SK-N-SH treated with all-trans-retinoic acid at 6 μM for 48 hours (cell line): ENCODE results near the gene RTN4RL1.

ENCODE experiments used
- ATAC-seq: fragments of 200-7000 bp; cut with Tn5 transposase; 3 replicates; pipeline ENCODE4 v1.9.1; 2020; ENCODE audit warnings: mild to moderate bottlenecking, moderate library complexity
- ARNTL ChIP-seq: fragments of 450-650 bp; formaldehyde crosslinking; IDR thresholded peaks from 2 replicates; pipeline ENCODE4 v1.5.0; 2020; ENCODE audit warnings: low read depth, mild to moderate bottlenecking, moderate library complexity, borderline replicate concordance
- BACH2 ChIP-seq: fragments of 250-450 bp; sonication (Bioruptor Pico); IDR thresholded peaks from 2 replicates; pipeline ENCODE4 v1.9.0; 2021; ENCODE audit warnings: mild to moderate bottlenecking, borderline replicate concordance
- ESRRG ChIP-seq: fragments of 250-450 bp; sonication (Bioruptor Pico); IDR thresholded peaks from 2 replicates; pipeline ENCODE4 v1.6.1; 2021; ENCODE audit warnings: mild to moderate bottlenecking
- ISL1 ChIP-seq: fragments of 250-450 bp; sonication (Bioruptor Pico); IDR thresholded peaks from 2 replicates; pipeline ENCODE4 v2.1.2; 2022; ENCODE audit warnings: mild to moderate bottlenecking, moderate library complexity
- OSR1 ChIP-seq: fragments of 250-450 bp; sonication (Bioruptor Pico); IDR thresholded peaks from 2 replicates; pipeline ENCODE4 v1.8.0; 2022; ENCODE audit warnings: moderate library complexity, mild to moderate bottlenecking, inconsistent platforms
- POU6F1 ChIP-seq: fragments of 250-450 bp; sonication (Bioruptor Pico); IDR thresholded peaks from 2 replicates; pipeline ENCODE4 v1.8.0; 2021; ENCODE audit warnings: low read depth, mild to moderate bottlenecking, moderate library complexity, borderline replicate concordance
- PPARA ChIP-seq: fragments of 250-450 bp; sonication (Bioruptor Pico); IDR thresholded peaks from 2 replicates; pipeline ENCODE4 v1.5.0; 2020; ENCODE audit warnings: mild to moderate bottlenecking, borderline replicate concordance
- SNAI2 ChIP-seq: fragments of 250-450 bp; sonication (Bioruptor Pico); IDR thresholded peaks from 2 replicates; pipeline ENCODE4 v1.5.0; 2020; ENCODE audit warnings: mild to moderate bottlenecking, moderate library complexity
- TCF4 ChIP-seq: fragments of 250-450 bp; sonication (Bioruptor Pico); IDR thresholded peaks from 2 replicates; pipeline ENCODE4 v1.8.0; 2021; ENCODE audit warnings: mild to moderate bottlenecking, moderate library complexity, borderline replicate concordance
- TOX ChIP-seq: fragments of 250-450 bp; sonication (Bioruptor Pico); IDR thresholded peaks from 2 replicates; pipeline ENCODE4 v1.8.0; 2021; ENCODE audit warnings: mild to moderate bottlenecking, moderate library complexity, borderline replicate concordance
- TSHZ2 ChIP-seq: fragments of 250-450 bp; sonication (Bioruptor Pico); IDR thresholded peaks from 2 replicates; pipeline ENCODE4 v1.5.0; 2020; ENCODE audit warnings: mild to moderate bottlenecking, moderate library complexity
- ZC3H10 ChIP-seq: fragments of 250-450 bp; sonication (Bioruptor Pico); IDR thresholded peaks from 2 replicates; pipeline ENCODE4 v1.5.1; 2021; ENCODE audit warnings: mild to moderate bottlenecking, moderate library complexity
- ZFP30 ChIP-seq: fragments of 450-650 bp; formaldehyde crosslinking; IDR thresholded peaks from 2 replicates; pipeline ENCODE4 v1.5.0; 2022; ENCODE audit warnings: mild to moderate bottlenecking, moderate library complexity
- ZNF565 ChIP-seq: fragments of 450-650 bp; formaldehyde crosslinking; conservative IDR thresholded peaks from 2 replicates; pipeline ENCODE4 v1.5.0; 2020; ENCODE audit warnings: low read depth, mild to moderate bottlenecking, moderate library complexity
- ZNF70 ChIP-seq: fragments of 450-650 bp; formaldehyde crosslinking; IDR thresholded peaks from 2 replicates; pipeline ENCODE4 v1.5.0; 2020; ENCODE audit warnings: mild to moderate bottlenecking, moderate library complexity
- ZNF8 ChIP-seq: fragments of 450-650 bp; formaldehyde crosslinking; IDR thresholded peaks from 2 replicates; pipeline ENCODE4 v1.5.0; 2020; ENCODE audit warnings: mild to moderate bottlenecking, moderate library complexity
- TF ChIP-seq, protein P1 (sequence below): fragments of 250-450 bp; sonication (Bioruptor Pico); IDR thresholded peaks from 2 replicates; pipeline ENCODE4 v1.5.1; 2021; ENCODE audit warnings: mild to moderate bottlenecking, moderate library complexity
- TF ChIP-seq, protein P2 (sequence below): fragments of 250-450 bp; sonication (Bioruptor Pico); IDR thresholded peaks from 2 replicates; pipeline ENCODE4 v1.8.0; 2020; ENCODE audit warnings: mild to moderate bottlenecking, moderate library complexity, borderline replicate concordance
- TF ChIP-seq, protein P3 (sequence below): fragments of 250-450 bp; sonication (Bioruptor Pico); IDR thresholded peaks from 2 replicates; pipeline ENCODE4 v1.5.1; 2020; ENCODE audit warnings: low read depth, mild to moderate bottlenecking, moderate library complexity

Gene RTN4RL1

GRCh38 chr17:1953831-1954230 is 71.3 kb downstream of the RTN4RL1 start:
- no peak; the same call in 2 of the 3 replicates for ATAC-seq
- TF ChIP-seq, protein P1, sequence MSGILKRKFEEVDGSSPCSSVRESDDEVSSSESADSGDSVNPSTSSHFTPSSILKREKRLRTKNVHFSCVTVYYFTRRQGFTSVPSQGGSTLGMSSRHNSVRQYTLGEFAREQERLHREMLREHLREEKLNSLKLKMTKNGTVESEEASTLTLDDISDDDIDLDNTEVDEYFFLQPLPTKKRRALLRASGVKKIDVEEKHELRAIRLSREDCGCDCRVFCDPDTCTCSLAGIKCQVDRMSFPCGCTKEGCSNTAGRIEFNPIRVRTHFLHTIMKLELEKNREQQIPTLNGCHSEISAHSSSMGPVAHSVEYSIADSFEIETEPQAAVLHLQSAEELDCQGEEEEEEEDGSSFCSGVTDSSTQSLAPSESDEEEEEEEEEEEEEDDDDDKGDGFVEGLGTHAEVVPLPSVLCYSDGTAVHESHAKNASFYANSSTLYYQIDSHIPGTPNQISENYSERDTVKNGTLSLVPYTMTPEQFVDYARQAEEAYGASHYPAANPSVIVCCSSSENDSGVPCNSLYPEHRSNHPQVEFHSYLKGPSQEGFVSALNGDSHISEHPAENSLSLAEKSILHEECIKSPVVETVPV (CRISPR knock-in tag) = no peak

- no peak for ATAC-seq
- TF ChIP-seq, protein P2, sequence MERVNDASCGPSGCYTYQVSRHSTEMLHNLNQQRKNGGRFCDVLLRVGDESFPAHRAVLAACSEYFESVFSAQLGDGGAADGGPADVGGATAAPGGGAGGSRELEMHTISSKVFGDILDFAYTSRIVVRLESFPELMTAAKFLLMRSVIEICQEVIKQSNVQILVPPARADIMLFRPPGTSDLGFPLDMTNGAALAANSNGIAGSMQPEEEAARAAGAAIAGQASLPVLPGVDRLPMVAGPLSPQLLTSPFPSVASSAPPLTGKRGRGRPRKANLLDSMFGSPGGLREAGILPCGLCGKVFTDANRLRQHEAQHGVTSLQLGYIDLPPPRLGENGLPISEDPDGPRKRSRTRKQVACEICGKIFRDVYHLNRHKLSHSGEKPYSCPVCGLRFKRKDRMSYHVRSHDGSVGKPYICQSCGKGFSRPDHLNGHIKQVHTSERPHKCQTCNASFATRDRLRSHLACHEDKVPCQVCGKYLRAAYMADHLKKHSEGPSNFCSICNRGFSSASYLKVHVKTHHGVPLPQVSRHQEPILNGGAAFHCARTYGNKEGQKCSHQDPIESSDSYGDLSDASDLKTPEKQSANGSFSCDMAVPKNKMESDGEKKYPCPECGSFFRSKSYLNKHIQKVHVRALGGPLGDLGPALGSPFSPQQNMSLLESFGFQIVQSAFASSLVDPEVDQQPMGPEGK (CRISPR knock-in tag) = no peak
- TF ChIP-seq ZC3H10 (CRISPR knock-in tag) = no peak
- TF ChIP-seq ESRRG = no peak
- TF ChIP-seq, all 23 proteins: peak for 0
Measured at GRCh38 chr17:1951920-1952319, 73.2 kb downstream of the RTN4RL1 start.

- ATAC-seq = no peak
- TF ChIP-seq, protein P1 (CRISPR knock-in tag) = no peak
Measured at GRCh38 chr17:1949754-1950153, 75.4 kb downstream of the RTN4RL1 start.

- TF ChIP-seq, protein P3, sequence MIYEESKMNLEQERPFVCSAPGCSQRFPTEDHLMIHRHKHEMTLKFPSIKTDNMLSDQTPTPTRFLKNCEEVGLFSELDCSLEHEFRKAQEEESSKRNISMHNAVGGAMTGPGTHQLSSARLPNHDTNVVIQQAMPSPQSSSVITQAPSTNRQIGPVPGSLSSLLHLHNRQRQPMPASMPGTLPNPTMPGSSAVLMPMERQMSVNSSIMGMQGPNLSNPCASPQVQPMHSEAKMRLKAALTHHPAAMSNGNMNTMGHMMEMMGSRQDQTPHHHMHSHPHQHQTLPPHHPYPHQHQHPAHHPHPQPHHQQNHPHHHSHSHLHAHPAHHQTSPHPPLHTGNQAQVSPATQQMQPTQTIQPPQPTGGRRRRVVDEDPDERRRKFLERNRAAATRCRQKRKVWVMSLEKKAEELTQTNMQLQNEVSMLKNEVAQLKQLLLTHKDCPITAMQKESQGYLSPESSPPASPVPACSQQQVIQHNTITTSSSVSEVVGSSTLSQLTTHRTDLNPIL = no peak
- TF ChIP-seq ZFP30 (no peak), ZNF565 (CRISPR knock-in tag) (no peak), TCF4 (CRISPR knock-in tag) (no peak), ESRRG (no peak), ZC3H10 (CRISPR knock-in tag) (no peak), SNAI2 (CRISPR knock-in tag) (no peak), ISL1 (CRISPR knock-in tag) (no peak), TOX (no peak), BACH2 (CRISPR knock-in tag) (no peak), PPARA (CRISPR knock-in tag) (no peak), ARNTL (CRISPR knock-in tag) (no peak), POU6F1 (CRISPR knock-in tag) (no peak), ZNF8 (CRISPR knock-in tag) (no peak), TSHZ2 (CRISPR knock-in tag) (no peak), OSR1 (CRISPR knock-in tag) (no peak), ZNF70 (no peak)
- TF ChIP-seq, protein P1 (CRISPR knock-in tag) = no peak
- TF ChIP-seq, protein P2 (CRISPR knock-in tag) = no peak
- ATAC-seq = no peak
Measured at GRCh38 chr17:1948517-1948825, 76.7 kb downstream of the RTN4RL1 start.
